Peyer's patch (tissue), 4 donors: ENCODE data around the gene ITGAE. TPM values are rescaled to one million over a fixed set of nuclear protein-coding genes. Genes with fewer than 3 reads are reported as not detected.
"Not testable (repeated sequence)": the region's sequence is repeated elsewhere in the genome, so short reads cannot be mapped to it uniquely, and the experiment has no call there.

Source experiments
- DNase-seq, 3 donors: peaks; one replicate each; pipeline ENCODE4 v3.0.0-alpha.2; 2017 to 2019
- H3K27ac ChIP-seq, 4 donors: fragments of 200-600 bp; sonication (generic); one replicate each; pipeline ENCODE4 v1.5.1; 2016 to 2019
- H3K27me3 ChIP-seq, 2 donors: fragments of 200-600 bp; sonication (generic); one replicate each; pipeline ENCODE4 v1.5.1; 2019
- H3K36me3 ChIP-seq, 3 donors: fragments of 200-600 bp; sonication (generic); one replicate each; pipeline ENCODE4 v1.5.1; 2016 to 2019
- H3K4me1 ChIP-seq, 4 donors: fragments of 200-600 bp; sonication (generic); one replicate each; pipeline ENCODE4 v1.5.1; 2016 to 2019
- H3K4me3 ChIP-seq, 4 donors: fragments of 200-600 bp; sonication (generic); 1 replicate in 3 of 4; 2 replicates in 1 of 4; pipeline ENCODE4 v1.5.1; 2016 to 2019; ENCODE audit warnings: mild to moderate bottlenecking in 1 of 4
- H3K9me3 ChIP-seq, 4 donors: fragments of 200-600 bp; sonication (generic); one replicate each; pipeline ENCODE4 v1.5.1; 2016 to 2019; ENCODE audit warnings: mild to moderate bottlenecking in 1 of 4
- CTCF ChIP-seq, 6 experiments: fragments of 450-650 bp in 4 of 6; fragments of 200-600 bp in 2 of 6; sonication (generic) in 1 of 6; IDR thresholded peaks; one replicate each; pipeline ENCODE4 v1.5.1; 2017 to 2019; ENCODE audit warnings: antibody characterized with exemption in 6 of 6, mild to moderate bottlenecking in 3 of 6, moderate library complexity in 1 of 6
- POLR2A ChIP-seq, 2 donors: fragments of 450-650 bp; IDR thresholded peaks; one replicate each; pipeline ENCODE4 v1.5.1; 2017; ENCODE audit warnings: antibody characterized with exemption in 2 of 2, mild to moderate bottlenecking in 2 of 2, moderate library complexity in 2 of 2
- total RNA-seq, 4 donors: library from RNA; depleted of rRNA; stranded (reverse); fragments of >200 nt; gene quantifications; one replicate each; pipeline ENCODE4 v1.1.0, GENCODE V29; 2016

ITGAE gene
- total RNA-seq, 4 donors from 2014 or later = 14.9 to 41.8 (median 31.5) TPM

GRCh38 chr17:3788200-3788599 is 12.8 kb downstream of the ITGAE start:
- H3K27me3 ChIP-seq = no peaks in the 10 kb centered on the region
- no peak overlapping the region for H3K27ac ChIP-seq
- TF ChIP-seq CTCF (IDR thresholded peaks at IDR 0.05) = no peak
- no peak for TF ChIP-seq POLR2A (IDR thresholded peaks at IDR 0.05)
- no peak overlapping the region for H3K4me3 ChIP-seq
- H3K9me3 ChIP-seq = no peaks in the 10 kb centered on the region
- DNase-seq = peak in 2 of 3 donors; percentile 47 to 76
- H3K36me3 ChIP-seq = no peaks in the 10 kb centered on the region
- no peaks in the 10 kb centered on the region for H3K4me1 ChIP-seq

GRCh38 chr17:3785323-3785722 is 15.7 kb downstream of the ITGAE start:
- H3K9me3 ChIP-seq, H3K36me3 ChIP-seq, H3K4me1 ChIP-seq, H3K27ac ChIP-seq, DNase-seq, H3K4me3 ChIP-seq, H3K27me3 ChIP-seq: not testable (repeated sequence)

- Histone ChIP-seq H3K36me3 (no peaks in the 10 kb centered on the region), H3K4me1 (no peaks in the 10 kb centered on the region), H3K9me3 (no peaks in the 10 kb centered on the region), H3K4me3 (no peak overlapping the region), H3K27ac (no peak overlapping the region), H3K27me3 (no peaks in the 10 kb centered on the region)
- TF ChIP-seq CTCF (IDR thresholded peaks at IDR 0.05) = no peak
- no peak for TF ChIP-seq POLR2A (IDR thresholded peaks at IDR 0.05)
- DNase-seq = no peak
These were observed 18.2 kb downstream of the ITGAE start for GRCh38 chr17:3782751-3783150.

GRCh38 chr17:3780986-3781385 is 20.0 kb downstream of the ITGAE start:
- no peak for DNase-seq
- H3K36me3 ChIP-seq = no peaks in the 10 kb centered on the region
- H3K27me3 ChIP-seq = no peaks in the 10 kb centered on the region
- no peaks in the 10 kb centered on the region for H3K9me3 ChIP-seq
- no peaks in the 10 kb centered on the region for H3K4me1 ChIP-seq
- no peak for TF ChIP-seq POLR2A (IDR thresholded peaks at IDR 0.05)
- no peak for TF ChIP-seq CTCF (IDR thresholded peaks at IDR 0.05)
- H3K4me3 ChIP-seq = no peak overlapping the region
- H3K27ac ChIP-seq = no peak overlapping the region

GRCh38 chr17:3777366-3778120 is 23.4 kb downstream of the ITGAE start:
- TF ChIP-seq POLR2A (IDR thresholded peaks at IDR 0.05) (no peak), CTCF (IDR thresholded peaks at IDR 0.05) (no peak)
- Histone ChIP-seq H3K36me3 (no peaks in the 10 kb centered on the region), H3K9me3 (no peaks in the 10 kb centered on the region), H3K4me3 (no peak overlapping the region), H3K27ac (no peak overlapping the region), H3K4me1 (no peaks in the 10 kb centered on the region), H3K27me3 (no peaks in the 10 kb centered on the region)
- no peak for DNase-seq

GRCh38 chr17:3773966-3774365 is 27.0 kb downstream of the ITGAE start:
- Histone ChIP-seq H3K27me3 (no peaks in the 10 kb centered on the region), H3K27ac (no peak overlapping the region), H3K36me3 (no peaks in the 10 kb centered on the region), H3K4me3 (no peak overlapping the region), H3K9me3 (no peaks in the 10 kb centered on the region), H3K4me1 (peaks cover 0 to 7% (median 0%) of the 10 kb centered on the region in 4 donors)
- DNase-seq = no peak
- TF ChIP-seq CTCF (IDR thresholded peaks at IDR 0.05) (no peak), POLR2A (IDR thresholded peaks at IDR 0.05) (no peak)
